Measurements from ENCODE around the gene UBE2R2.
"Not testable (repeated sequence)": the region's sequence is repeated elsewhere in the genome, so short reads cannot be mapped to it uniquely, and the experiment has no call there.

UBE2R2 gene

GRCh38 chr9:33800886-33801285 lies 16.1 kb upstream of the UBE2R2 start:
- Histone ChIP-seq H3K4me1 (ENCODE audit: insufficient read depth, insufficient read length) (no peaks in the 10 kb centered on the region), H3K4me3 (ENCODE audit: insufficient read length, low read depth) (no peak overlapping the region), H3K9ac (ENCODE audit: insufficient read length, low read depth) (no peak overlapping the region), H3K36me3 (ENCODE audit: insufficient read depth, insufficient read length, low read length) (no peaks in the 10 kb centered on the region), H3K27me3 (ENCODE audit: insufficient read depth, insufficient read length) (no peaks in the 10 kb centered on the region), H3K9me3 (ENCODE audit: insufficient read depth, low read length) (peaks cover 15% of the 10 kb centered on the region; the same call in 1 of the 2 replicates)
- no peak for DNase-seq (ENCODE audit: low read depth, low spot score)
- TF ChIP-seq ZNF274 (IDR thresholded peaks at IDR 0.05; ENCODE audit: low read depth, low read length) (no peak), SUZ12 (IDR thresholded peaks at IDR 0.05; ENCODE audit: extremely low read depth, insufficient read depth, insufficient read length) (no peak), YY1 (IDR thresholded peaks at IDR 0.05; ENCODE audit: insufficient read depth, insufficient read length) (no peak)

- H3K4me1 ChIP-seq (ENCODE audit: insufficient read depth, insufficient read length); H3K36me3 ChIP-seq (ENCODE audit: insufficient read depth, insufficient read length, low read length); H3K9me3 ChIP-seq (ENCODE audit: insufficient read depth, low read length); H3K27me3 ChIP-seq (ENCODE audit: insufficient read depth, insufficient read length); DNase-seq (ENCODE audit: low read depth, low spot score); H3K4me3 ChIP-seq (ENCODE audit: insufficient read length, low read depth); H3K9ac ChIP-seq (ENCODE audit: insufficient read length, low read depth): not testable (repeated sequence)
Measured at GRCh38 chr9:33801943-33802500, 14.9 kb upstream of the UBE2R2 start.

GRCh38 chr9:33804196-33804595 lies 12.8 kb upstream of the UBE2R2 start:
- not testable (repeated sequence) for DNase-seq (ENCODE audit: low read depth, low spot score); H3K27me3 ChIP-seq (ENCODE audit: insufficient read depth, insufficient read length)

GRCh38 chr9:33807156-33807555 lies 9.8 kb upstream of the UBE2R2 start:
- not testable (repeated sequence) for DNase-seq (ENCODE audit: low read depth, low spot score); H3K36me3 ChIP-seq (ENCODE audit: insufficient read depth, insufficient read length, low read length); H3K9me3 ChIP-seq (ENCODE audit: insufficient read depth, low read length); H3K9ac ChIP-seq (ENCODE audit: insufficient read length, low read depth); H3K4me3 ChIP-seq (ENCODE audit: insufficient read length, low read depth); H3K27me3 ChIP-seq (ENCODE audit: insufficient read depth, insufficient read length); H3K4me1 ChIP-seq (ENCODE audit: insufficient read depth, insufficient read length)

More at GRCh38 chr9:33804196-33804595, 12.8 kb upstream of the UBE2R2 start:
- not testable (repeated sequence) for H3K4me3 ChIP-seq (ENCODE audit: insufficient read length, low read depth); H3K36me3 ChIP-seq (ENCODE audit: insufficient read depth, insufficient read length, low read length); H3K9me3 ChIP-seq (ENCODE audit: insufficient read depth, low read length); H3K4me1 ChIP-seq (ENCODE audit: insufficient read depth, insufficient read length); H3K9ac ChIP-seq (ENCODE audit: insufficient read length, low read depth)

- H3K9ac ChIP-seq (ENCODE audit: insufficient read length, low read depth); H3K9me3 ChIP-seq (ENCODE audit: insufficient read depth, low read length); DNase-seq (ENCODE audit: low read depth, low spot score); H3K27me3 ChIP-seq (ENCODE audit: insufficient read depth, insufficient read length); H3K36me3 ChIP-seq (ENCODE audit: insufficient read depth, insufficient read length, low read length); H3K4me3 ChIP-seq (ENCODE audit: insufficient read length, low read depth); H3K4me1 ChIP-seq (ENCODE audit: insufficient read depth, insufficient read length): not testable (repeated sequence)
Measured at GRCh38 chr9:33808979-33809322, 8.0 kb upstream of the UBE2R2 start.

- Histone ChIP-seq H3K4me3 (ENCODE audit: insufficient read length, low read depth) (no peak overlapping the region), H3K4me1 (ENCODE audit: insufficient read depth, insufficient read length) (peaks cover 2% of the 10 kb centered on the region), H3K36me3 (ENCODE audit: insufficient read depth, insufficient read length, low read length) (no peaks in the 10 kb centered on the region), H3K27me3 (ENCODE audit: insufficient read depth, insufficient read length) (no peaks in the 10 kb centered on the region), H3K9ac (ENCODE audit: insufficient read length, low read depth) (no peak overlapping the region), H3K9me3 (ENCODE audit: insufficient read depth, low read length) (no peaks in the 10 kb centered on the region)
- TF ChIP-seq SUZ12 (IDR thresholded peaks at IDR 0.05; ENCODE audit: extremely low read depth, insufficient read depth, insufficient read length): no peak
- no peak for TF ChIP-seq YY1 (IDR thresholded peaks at IDR 0.05; ENCODE audit: insufficient read depth, insufficient read length)
- no peak for TF ChIP-seq ZNF274 (IDR thresholded peaks at IDR 0.05; ENCODE audit: low read depth, low read length)
- no peak for DNase-seq (ENCODE audit: low read depth, low spot score)
Measured at GRCh38 chr9:33809506-33809905, 7.5 kb upstream of the UBE2R2 start.

GRCh38 chr9:33813712-33814641 lies 3.0 kb upstream of the UBE2R2 start:
- Histone ChIP-seq H3K9ac (ENCODE audit: insufficient read length, low read depth) (no peak overlapping the region), H3K36me3 (ENCODE audit: insufficient read depth, insufficient read length, low read length) (no peaks in the 10 kb centered on the region), H3K9me3 (ENCODE audit: insufficient read depth, low read length) (no peaks in the 10 kb centered on the region), H3K27me3 (ENCODE audit: insufficient read depth, insufficient read length) (no peaks in the 10 kb centered on the region), H3K4me3 (ENCODE audit: insufficient read length, low read depth) (no peak overlapping the region), H3K4me1 (ENCODE audit: insufficient read depth, insufficient read length) (no peaks in the 10 kb centered on the region)
- TF ChIP-seq YY1 (IDR thresholded peaks at IDR 0.05; ENCODE audit: insufficient read depth, insufficient read length) (no peak), ZNF274 (IDR thresholded peaks at IDR 0.05; ENCODE audit: low read depth, low read length) (no peak)
- DNase-seq (ENCODE audit: low read depth, low spot score): no peak

- no peak for TF ChIP-seq SUZ12 (IDR thresholded peaks at IDR 0.05; ENCODE audit: extremely low read depth, insufficient read depth, insufficient read length)
- H3K4me3 ChIP-seq (ENCODE audit: insufficient read length, low read depth): no peak overlapping the region
- H3K4me1 ChIP-seq (ENCODE audit: insufficient read depth, insufficient read length): no peaks in the 10 kb centered on the region
- H3K9me3 ChIP-seq (ENCODE audit: insufficient read depth, low read length): no peaks in the 10 kb centered on the region
- DNase-seq (ENCODE audit: low read depth, low spot score): no peak
- H3K9ac ChIP-seq (ENCODE audit: insufficient read length, low read depth): no peak overlapping the region
- H3K36me3 ChIP-seq (ENCODE audit: insufficient read depth, insufficient read length, low read length): no peaks in the 10 kb centered on the region
- no peaks in the 10 kb centered on the region for H3K27me3 ChIP-seq (ENCODE audit: insufficient read depth, insufficient read length)
Measured at GRCh38 chr9:33815781-33816180, 1.2 kb upstream of the UBE2R2 start.
